ENCODE data around the gene TAF4.
"Not testable (repeated sequence)": the region's sequence is repeated elsewhere in the genome, so short reads cannot be mapped to it uniquely, and the experiment has no call there.

The TAF4 gene

GRCh38 chr20:61976644-61977418, 88.8 kb downstream of the TAF4 start:
- no peak for DNase-seq

DNA sequence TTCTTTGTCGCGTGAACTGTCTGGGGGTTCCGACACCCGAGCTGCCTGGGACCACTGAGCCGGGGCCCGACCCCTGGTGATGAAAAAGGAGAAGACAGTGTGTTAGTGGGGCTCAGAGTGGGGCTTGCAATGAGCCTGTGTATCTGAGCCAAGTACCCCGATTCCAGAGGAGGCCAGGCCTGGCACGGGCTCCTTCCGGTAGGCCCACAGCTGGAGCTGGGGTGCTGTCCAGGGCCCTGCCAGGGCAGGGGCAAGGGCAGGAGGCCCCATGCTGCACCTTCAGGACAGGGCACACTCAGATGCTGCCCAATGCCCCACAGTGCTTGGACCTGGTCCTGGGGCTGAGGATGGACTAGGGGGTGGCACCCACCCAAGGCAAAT, 89.4 kb downstream of the TAF4 start:
- DNase-seq = no peak

DNA sequence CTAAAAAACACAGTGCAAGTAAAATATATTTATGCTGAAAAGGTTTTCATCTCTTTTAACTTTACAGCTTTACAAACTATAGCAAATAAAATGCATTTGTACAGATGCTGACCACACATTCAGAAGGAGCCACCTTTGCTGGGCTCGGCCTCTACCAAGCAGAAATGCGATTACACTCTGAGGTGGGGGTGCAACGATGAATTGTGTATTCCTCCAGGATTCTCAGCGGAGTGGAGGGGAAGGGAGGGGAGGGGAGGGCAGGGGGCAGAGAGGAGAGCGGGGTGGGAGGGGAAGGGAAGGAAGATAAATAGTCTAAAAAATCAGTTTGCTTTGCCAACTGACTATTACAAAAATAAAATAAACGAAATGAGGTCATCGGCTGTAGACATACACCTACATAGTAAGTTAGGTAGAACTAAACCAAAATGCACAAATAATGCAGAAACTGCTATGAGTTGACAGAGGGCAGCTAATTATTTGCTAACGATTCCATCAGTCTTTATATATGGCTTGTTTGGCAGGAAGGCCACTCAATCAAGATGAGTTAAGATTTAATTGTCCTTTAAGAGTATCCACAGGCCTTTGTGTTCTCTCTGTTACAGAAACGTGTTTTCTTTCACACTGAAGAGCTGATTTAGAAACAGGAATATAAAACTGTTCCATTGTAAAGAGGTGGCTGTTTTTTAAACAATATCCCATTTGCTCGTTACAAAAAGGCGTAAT, 90.1 kb downstream of the TAF4 start:
- DNase-seq = no peak

DNA sequence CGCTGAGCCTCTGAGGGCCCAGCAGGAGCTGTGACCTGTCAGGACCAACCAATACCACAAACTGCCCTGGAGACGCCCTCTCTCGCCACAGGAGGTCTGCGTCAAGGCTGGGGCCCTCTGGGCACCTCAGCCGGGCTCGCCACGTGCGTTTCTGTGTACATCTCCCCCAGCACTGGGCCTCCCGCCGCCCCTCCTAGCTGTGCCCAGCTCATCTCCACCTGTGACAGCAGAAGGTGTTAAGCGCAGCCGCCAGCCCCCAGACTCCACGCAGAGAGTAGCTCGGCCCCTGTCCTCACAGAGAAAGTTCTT, 91.4 kb downstream of the TAF4 start:
- no peak for DNase-seq

DNA sequence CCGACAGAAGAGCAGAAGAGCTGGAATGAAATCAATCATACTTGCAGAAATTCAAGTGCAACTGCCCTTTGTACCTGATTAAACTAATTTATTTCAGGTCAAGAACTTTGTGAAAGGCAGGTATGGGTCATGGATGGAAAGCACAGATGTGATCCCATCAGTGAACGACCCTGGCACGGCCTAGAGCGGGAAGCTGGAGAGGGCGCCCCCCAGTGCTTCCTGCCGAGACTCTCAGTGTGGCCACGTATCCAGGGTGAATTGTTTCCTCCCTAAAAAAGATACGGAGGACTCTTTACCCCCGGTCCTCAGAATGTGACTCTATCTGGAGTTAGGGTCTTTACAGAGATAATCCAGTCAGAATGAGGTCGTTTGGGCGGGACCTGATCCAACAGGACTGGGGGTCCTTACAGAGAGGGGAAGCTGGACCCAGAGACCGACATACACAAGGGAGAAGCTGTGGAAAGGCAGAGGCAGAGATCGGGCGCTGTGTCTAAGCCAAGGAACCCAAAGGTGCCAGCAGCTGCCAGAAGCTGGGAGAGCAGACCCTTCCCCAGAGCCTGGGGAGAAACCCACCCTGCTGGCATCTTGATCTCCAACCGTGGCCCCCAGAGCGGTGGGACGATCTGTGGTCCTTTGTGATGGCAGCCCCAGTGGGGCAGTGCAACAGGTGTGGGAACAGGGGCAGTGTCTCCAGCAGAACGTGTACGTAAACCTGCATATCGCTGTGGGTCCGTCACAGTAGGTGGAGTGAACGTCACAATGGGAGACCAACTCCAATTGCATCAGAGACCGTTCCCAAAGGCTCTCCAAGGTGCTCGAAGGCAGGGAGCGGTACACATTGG, 91.9 kb downstream of the TAF4 start:
- no peak for DNase-seq

DNA sequence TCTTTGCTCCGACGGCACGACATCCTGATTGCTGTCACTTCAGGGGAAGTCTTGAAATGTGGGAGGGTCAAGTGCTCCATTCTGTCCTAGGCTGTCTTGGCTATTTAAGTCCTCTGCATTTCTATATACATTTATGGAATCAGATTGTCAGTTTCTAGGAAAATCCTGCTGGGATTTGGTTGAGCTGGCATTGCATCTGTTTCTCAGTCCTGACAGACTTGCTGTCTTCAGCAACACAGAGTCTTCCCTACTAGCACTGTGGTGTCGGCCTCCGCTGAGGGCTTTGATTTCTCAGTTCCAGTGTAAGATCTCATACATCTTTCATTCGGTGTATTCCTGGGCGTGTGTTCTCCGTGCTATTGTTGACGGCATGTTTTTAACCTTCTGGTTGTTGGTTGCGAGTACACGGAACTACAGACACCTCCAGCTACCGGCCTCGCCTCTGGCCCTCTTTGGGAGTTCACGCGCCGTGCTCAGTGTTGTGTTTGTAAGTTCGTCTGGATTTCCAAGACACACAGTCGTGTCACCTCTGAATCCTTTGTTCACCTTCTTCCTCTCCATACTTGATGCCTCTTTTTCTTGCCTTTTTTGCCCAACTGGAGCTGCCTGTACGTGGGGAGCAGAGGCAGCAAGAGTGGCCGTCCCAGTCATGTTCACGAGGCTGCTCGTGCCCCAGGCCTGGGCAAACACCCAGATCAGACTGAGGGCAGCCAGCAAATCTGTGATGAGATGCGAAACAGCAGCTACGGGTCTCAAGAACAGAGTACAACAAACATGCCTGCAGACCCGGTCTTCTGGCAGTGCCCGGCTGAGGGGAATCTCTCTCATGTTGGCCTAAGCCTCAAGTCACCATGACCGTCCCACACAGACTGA, 92.8 kb downstream of the TAF4 start:
- DNase-seq = no peak

DNA sequence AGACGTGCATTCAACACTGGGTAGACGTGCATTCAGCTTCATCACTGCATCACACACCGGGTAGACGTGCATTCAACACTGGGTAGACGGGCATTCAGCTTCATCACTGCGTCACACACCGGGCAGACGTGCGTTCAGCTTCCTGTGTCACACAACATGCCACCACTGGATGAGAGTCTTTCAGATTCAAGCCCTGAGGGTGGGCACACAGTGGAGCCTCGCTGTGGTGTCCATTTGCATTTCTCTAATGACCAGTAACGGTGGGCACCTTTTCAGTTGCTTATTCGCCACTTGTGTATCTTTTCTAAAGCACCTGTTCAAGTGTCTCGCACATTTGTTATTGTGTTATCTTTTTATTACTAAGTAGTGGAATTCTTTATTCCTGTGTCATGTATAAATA, 94.1 kb downstream of the TAF4 start:
- DNase-seq = not testable (repeated sequence)

- DNase-seq = no peak
Observed at GRCh38 chr20:61970357-61970756, 95.3 kb downstream of the TAF4 start.

DNA sequence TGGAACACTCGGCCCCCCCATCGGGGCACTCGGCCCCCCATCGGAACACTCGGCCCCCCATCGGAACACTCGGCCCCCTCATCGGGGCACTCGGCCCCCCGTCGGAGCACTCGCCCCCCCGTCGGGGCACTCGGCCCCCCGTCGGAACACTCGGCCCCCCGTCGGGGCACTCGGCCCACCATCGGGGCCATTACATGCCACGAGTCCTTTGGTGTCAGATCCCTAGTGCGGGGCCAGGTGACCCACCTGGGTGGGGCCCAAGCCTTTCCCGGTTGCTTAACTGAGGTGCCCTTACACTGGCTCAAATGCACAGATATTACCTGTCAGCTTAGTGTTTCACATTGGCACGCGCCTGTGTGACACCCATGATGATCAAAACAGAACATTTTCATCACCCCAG, 95.9 kb downstream of the TAF4 start:
- DNase-seq = no peak

- no peak for DNase-seq
Observed at GRCh38 chr20:61968932-61969331, 96.7 kb downstream of the TAF4 start.

DNA sequence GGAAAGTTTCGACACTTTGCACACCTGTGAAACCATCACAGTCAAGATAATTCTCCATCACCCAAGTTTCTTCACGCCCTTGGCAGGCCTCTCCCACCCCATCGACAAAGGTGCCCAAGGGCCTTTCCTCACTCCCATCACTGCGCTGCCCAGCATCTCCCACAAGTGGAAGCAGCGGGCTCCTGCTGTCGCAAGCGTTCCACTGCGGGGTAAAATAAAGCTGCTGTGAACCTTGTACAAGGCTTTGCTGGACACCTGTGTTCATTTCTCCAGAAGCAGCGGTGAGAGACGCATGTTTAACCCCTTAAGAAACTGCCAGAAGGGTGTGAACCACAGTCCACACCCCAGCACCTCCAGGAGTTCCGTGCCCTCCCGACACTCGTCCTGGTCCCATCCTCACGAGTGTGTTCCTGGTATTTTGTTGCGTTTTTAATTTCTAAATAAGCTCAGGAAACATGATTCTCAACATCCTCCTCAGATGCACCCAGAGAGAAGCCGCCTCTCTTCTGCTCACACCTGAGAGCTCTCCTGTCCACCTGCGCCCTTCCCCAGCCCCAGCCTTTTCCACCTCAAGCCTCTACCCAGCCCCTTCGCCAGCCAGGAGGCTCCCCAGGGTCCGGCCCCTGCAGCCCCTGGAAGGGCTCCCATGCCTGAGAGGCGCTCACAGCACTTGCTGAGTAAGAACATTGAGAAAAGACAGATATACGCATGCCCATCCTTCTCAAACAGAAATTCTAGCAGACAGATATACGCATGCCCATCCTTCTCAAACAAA, 97.5 kb downstream of the TAF4 start:
- DNase-seq = no peak

GRCh38 chr20:61967300-61967699, 98.4 kb downstream of the TAF4 start:
- DNase-seq = no peak

DNA sequence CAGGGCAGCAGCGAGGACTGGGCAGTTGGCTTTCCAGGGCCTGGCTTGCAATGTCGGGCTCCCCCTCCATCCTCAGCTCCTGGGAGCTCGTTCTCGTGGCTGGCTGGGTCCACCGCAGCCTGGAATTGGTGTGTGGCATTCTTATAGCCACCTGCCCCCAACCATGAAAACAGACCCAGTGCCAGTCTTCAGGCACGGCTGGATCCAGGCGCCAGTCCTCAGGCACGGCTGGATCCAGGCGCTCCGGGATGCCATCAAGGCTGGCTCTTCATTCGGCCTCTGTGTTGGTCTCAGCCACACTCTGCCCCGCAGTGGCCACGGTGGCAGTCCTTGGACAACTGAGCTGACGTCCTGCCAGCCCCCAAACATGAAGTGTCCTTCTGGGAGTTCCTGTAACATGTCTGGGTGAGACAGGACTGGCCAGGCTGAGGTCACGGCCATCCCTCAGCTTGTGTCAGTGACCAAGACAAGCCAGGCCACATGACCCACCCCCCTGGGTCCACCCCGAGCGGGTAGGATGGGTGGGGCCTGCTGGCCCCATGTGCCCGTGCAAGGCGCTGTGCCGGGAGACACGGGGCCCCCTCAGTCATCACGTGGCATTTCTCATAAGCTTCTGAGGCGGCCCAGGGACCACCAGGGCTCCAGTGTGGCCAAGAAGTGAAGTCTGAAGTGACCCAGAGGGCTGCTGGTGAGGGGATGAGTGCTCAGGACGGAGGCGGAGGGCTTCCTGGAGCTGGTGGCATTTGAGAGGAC, 99.0 kb downstream of the TAF4 start:
- DNase-seq = no peak

GRCh38 chr20:61965606-61966491, 99.8 kb downstream of the TAF4 start:
- DNase-seq = no peak

DNA sequence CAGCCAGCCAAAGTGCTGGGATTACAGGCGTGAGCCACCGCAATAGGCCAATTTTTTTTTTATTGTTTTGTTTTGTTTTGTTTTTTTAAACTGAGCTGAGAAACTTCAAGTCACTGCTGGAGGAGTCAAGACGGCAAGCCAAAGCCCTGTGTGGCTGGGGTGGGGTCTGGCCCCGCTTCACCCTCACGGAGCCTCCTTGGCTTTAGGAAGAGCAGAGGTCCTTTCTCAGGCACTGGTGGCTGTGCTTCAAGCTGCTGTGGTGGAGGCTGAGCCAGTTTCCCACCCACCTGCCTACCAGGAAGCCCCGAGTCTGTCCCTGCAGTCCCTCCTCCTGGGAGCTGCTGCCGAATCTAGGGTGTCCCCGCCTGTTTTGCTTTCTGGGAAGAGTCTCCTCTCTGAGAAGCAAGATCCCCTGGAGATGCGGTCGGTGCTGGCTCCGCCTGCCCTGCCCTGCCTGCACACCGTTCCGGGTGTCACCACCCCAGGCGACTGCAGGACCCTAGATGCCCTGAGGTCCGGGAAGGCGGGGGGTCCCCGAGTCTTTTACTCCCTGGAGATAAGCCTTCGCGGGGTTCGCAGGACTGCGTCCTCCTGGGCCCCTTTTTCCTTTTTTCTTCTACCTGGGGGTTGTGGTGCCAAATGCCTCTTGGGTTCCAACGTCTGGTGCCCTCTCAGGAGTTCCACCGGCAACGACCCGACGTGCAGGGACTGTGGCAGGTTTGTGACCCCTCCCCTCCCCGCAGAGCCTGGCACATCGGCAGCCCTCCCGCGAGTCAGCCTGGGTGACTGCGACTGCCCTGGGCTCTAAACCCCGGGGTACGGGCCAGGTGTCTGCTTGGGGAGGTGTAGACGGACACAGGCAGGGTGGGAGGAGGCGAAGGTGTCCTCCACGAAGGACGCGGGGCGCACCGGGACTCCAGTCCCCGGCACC, 100.7 kb downstream of the TAF4 start:
- no peak for DNase-seq

- no peak for DNase-seq
Observed at GRCh38 chr20:61963885-61964674, 101.6 kb downstream of the TAF4 start.

DNA sequence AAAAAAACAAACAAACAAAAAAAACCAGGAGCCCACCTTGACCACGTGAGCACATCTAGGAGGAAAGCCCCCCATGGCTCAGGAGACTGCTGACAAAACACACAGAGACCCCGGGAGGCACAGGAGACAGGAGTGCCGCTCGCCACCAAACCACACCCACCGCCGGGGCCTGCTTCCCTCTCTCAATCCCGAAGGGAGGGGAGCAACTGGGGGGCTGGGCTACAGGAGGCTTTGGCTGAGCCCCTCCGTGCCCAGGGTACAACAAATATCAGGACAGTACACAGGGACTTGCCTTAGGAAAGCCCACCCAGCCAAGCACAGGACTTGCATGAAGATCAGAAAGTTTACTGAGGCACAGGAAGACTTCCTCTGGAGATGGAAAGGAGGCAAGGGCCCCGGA, 102.5 kb downstream of the TAF4 start:
- no peak for DNase-seq

DNA sequence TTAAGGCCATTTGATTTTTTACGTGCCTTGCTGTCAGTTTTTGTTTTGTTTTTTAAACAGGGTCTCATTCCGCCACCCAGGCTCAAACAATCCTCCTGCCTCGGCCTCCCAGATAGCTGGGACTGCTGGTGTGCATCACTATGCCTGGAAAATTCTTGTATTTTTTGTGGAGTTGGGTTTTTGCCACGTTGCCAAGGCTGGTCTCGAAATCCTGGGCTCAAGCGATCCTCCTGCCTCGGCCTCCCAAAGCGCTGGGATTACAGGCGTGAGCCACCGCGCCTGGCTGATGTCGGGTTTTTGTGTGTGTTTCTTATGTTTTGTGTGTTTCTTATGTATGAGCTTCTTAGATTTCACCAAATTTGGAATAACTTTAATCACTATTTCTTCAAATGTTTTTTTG, 104.8 kb downstream of the TAF4 start:
- DNase-seq = no peak

All from kidney glomerular epithelial cell (primary cell).